ENCODE measurements around the gene CAV2.

DNA sequence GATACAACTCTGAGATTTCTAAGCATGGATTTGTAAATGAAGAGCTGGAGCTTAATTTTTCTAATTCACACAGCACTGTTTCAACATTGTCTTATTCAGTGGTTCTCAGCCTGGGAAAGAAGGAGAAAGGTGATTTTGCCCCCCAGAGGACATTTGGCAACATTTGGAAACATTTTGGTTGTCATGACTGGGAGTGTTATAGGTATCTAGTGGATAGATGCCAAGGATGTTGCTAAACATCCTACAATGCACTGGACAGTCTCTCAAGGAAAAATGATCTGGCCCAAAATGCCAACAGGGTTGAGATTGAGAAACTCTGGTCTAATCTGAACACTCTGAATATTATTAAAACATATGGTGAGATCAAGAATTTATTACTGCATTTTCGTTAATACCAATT, 3.8 kb upstream of the CAV2 start:
- TF ChIP-seq CTCF (IDR thresholded peaks at IDR 0.05): no peak
- no peak for TF ChIP-seq POLR2A (IDR thresholded peaks at IDR 0.05)

Data from right lobe of liver (tissue), 4 donors.